Pancreas (tissue), 10 donors: Measurements from ENCODE around the gene SSR1. TPM values are rescaled to one million over a fixed set of nuclear protein-coding genes. Genes with fewer than 3 reads are reported as not detected.
"Not testable (repeated sequence)": the region's sequence is repeated elsewhere in the genome, so short reads cannot be mapped to it uniquely, and the experiment has no call there.

ENCODE experiments used
- ATAC-seq, 4 donors: fragments of 200-7000 bp; cut with Tn5 transposase; one replicate each; pipeline versions ENCODE4 v1.8.0 to v1.9.1; 2020; ENCODE audit warnings: mild to moderate bottlenecking in 4 of 4, moderate library complexity in 4 of 4
- DNase-seq, 6 donors: peaks; one replicate each; pipeline ENCODE4 v3.0.0-alpha.2; 2020
- FAIRE-seq: peaks from 2 replicates; lab custom pipeline; 2012; peaks lifted over from hg19 to GRCh38; lab: Jason Lieb, UNC
- H3K27ac ChIP-seq, 4 donors: fragments of 200-600 bp; sonication (generic); 1 replicate in 3 of 4; 2 replicates in 1 of 4; pipeline versions ENCODE4 v1.5.0 to v1.8.0; 2020
- H3K27me3 ChIP-seq, 4 donors: fragments of 200-600 bp; one replicate each; pipeline ENCODE4 v1.8.0; 2021
- H3K36me3 ChIP-seq, 3 donors: fragments of 200-600 bp; sonication (generic) in 1 of 3; one replicate each; pipeline versions ENCODE4 v1.5.0 to v1.8.0; 2020 to 2021
- H3K4me1 ChIP-seq, 3 donors: fragments of 200-600 bp; one replicate each; pipeline ENCODE4 v1.8.0; 2021
- H3K4me3 ChIP-seq, 4 donors: fragments of 200-600 bp; sonication (generic) in 2 of 4; one replicate each; pipeline versions ENCODE4 v1.5.0 to v1.8.0; 2020 to 2021
- H3K9me3 ChIP-seq, 4 donors: fragments of 200-600 bp; one replicate each; pipeline ENCODE4 v1.8.0; 2021
- CTCF ChIP-seq, 4 donors: fragments of 200-600 bp; sonication (generic) in 3 of 4; IDR thresholded peaks; one replicate each; pipeline versions ENCODE4 v1.5.0 to v1.8.0; 2021; ENCODE audit warnings: antibody characterized with exemption in 4 of 4
- WGBS, 2 donors: extraction: QIAGEN DNeasy Blood & Tissue Kit; methylation state at CpG; one replicate each; pipeline ENCODE4 v1.1.7; 2013; 5-methylcytosine and 5-hydroxymethylcytosine counted together
- intact Hi-C, 3 donors: fragments of 100-400 bp; cut with DNase I; formaldehyde crosslinking; loops; one replicate each; pipeline versions ENCODE4 v1.11.1 to v1.14.2; 2022
- polyA plus RNA-seq, 2 donors: library from polyadenylated mRNA; stranded (reverse); fragments of 200-250 nt; gene quantifications; one replicate each; pipeline ENCODE4 v1.2.3, GENCODE V29; 2013
- total RNA-seq, 6 donors: library from RNA; stranded (reverse); fragmentation: NEBNext Ultra II Directional in 4 of 6; extraction: Animal tissue kit (Norgen Biotek cat#: 25700) in 4 of 6; gene quantifications; one replicate each; pipeline versions ENCODE4 v1.2.1 to v1.2.4, GENCODE V29; 2021 to 2023
- donor health status: healthy with polysubstance abuse.
- donor health status: DM: no; HTN: no; CAD: no; lungs with moderate emphysema.
- donor health status: DM: no; HTN: no; CAD: no.
- donor health status: control.
- donor health status: control.
- donor health status: Bipolar disorder and iron deficiency.
- donor health status: DM: yes; HTN: yes; CAD: no.
- donor health status: DM: no; HTN: no; CAD: no.
- donor health status: DM: no; HTN: no; CAD: no.
- donor health status: DM: yes; HTN: yes; CAD: no.

Gene SSR1
- total and polyA plus RNA-seq, 8 donors, result 11.5 to 138 (median 79.6) TPM

GRCh38 chr6:7341989-7342742 lies 29.2 kb upstream of the SSR1 start:
- ATAC-seq, result no peak
- 77 to 78% methylated on average over 9 of the region's 9 CpGs for WGBS, 2 donors
- no peak for FAIRE-seq

DNA sequence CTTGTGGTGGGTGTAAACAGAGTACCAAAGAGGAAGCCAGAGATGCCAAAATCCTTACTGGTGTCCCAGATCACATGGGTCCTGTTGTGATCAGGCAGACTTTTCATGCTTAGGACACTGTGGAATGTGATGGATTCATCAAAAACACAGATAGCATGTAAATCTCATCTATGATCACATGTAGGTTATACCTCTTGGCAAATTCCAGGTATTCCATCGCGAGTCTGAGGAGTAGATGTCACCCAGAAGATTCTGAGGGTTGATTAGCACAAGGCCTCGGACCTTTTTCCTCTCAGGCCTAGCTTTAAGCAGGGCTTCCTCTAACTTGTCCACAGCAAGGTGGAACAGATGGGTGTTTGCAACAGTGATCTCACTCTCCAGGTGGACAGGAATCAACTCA lies 28.3 kb upstream of the SSR1 start:
- no peaks in the 10 kb centered on the region for H3K27me3 ChIP-seq
- no peak for FAIRE-seq
- no peaks in the 10 kb centered on the region for H3K4me1 ChIP-seq
- DNase-seq, result no peak
- H3K4me3 ChIP-seq, result no peak overlapping the region
- no peak for ATAC-seq
- no peaks in the 10 kb centered on the region for H3K36me3 ChIP-seq
- intact Hi-C loops, result no loop called here
- no peak for TF ChIP-seq CTCF (IDR thresholded peaks at IDR 0.05)
- H3K9me3 ChIP-seq, result no peaks in the 10 kb centered on the region
- no peak overlapping the region for H3K27ac ChIP-seq
- 85 to 97% methylated on average over 3 of the region's 3 CpGs for WGBS, 2 donors

More at GRCh38 chr6:7341989-7342742, 29.2 kb upstream of the SSR1 start:
- Histone ChIP-seq H3K36me3 (no peaks in the 10 kb centered on the region), H3K27ac (no peak overlapping the region), H3K27me3 (no peaks in the 10 kb centered on the region), H3K9me3 (no peaks in the 10 kb centered on the region), H3K4me3 (no peak overlapping the region), H3K4me1 (no peaks in the 10 kb centered on the region)
- intact Hi-C loops, result no loop called here
- no peak for TF ChIP-seq CTCF (IDR thresholded peaks at IDR 0.05)
- DNase-seq, result no peak

DNA sequence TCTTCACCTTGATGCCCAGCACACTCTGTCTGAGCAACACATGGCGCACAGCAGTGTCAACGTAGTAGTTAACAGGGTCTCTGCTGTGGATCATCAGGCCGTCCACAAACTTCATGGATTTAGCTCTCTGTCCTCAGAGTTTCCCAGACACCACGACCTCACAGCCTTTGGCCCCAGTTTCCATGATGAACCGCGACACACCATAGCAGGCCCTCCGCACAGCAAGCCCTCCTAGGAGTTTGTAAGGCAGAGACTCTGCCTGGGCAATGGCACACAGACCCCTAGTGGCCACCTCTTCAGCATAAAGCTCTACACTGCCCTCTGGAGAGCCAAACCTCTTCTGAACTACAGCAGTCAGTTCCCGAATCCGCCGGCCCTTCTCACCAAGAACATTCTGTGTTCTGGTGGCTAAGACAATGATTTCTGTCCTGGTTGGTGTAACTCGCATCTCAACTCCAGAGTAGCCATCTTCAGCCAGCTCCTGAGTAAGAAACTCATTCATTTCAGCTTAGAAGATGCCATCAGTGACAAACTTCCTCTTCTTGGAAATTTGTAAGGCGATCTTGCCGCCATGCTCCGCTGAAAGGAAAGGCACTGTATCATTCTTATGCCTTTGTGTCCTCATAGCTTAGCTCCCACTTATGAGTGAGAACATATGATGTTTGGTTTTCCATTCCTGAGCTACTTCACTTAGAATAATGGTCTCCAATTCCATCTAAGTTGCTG lies 26.2 kb upstream of the SSR1 start:
- DNase-seq, H3K4me3 ChIP-seq, H3K27ac ChIP-seq, H3K4me1 ChIP-seq, H3K9me3 ChIP-seq, H3K36me3 ChIP-seq, intact Hi-C loops, FAIRE-seq, H3K27me3 ChIP-seq: not testable (repeated sequence)
- ATAC-seq, result peak in 3 of 4 donors; percentile 53 to 78 (median 65)
- WGBS, 2 donors, result 69 to 72% methylated on average over 14 of the region's 14 CpGs

- no peak for ATAC-seq
- no peaks in the 10 kb centered on the region for H3K27me3 ChIP-seq
- TF ChIP-seq CTCF (IDR thresholded peaks at IDR 0.05), result no peak
- no peaks in the 10 kb centered on the region for H3K36me3 ChIP-seq
- H3K4me3 ChIP-seq, result no peak overlapping the region
- H3K4me1 ChIP-seq, result no peaks in the 10 kb centered on the region
- H3K27ac ChIP-seq, result no peak overlapping the region
- no peak for DNase-seq
- H3K9me3 ChIP-seq, result no peaks in the 10 kb centered on the region
- intact Hi-C loops, result no loop called here
- WGBS, 2 donors, result 53 to 60% methylated on average over 2 of the region's 2 CpGs
- no peak for FAIRE-seq
Measured at GRCh38 chr6:7338031-7338430, 25.0 kb upstream of the SSR1 start.

GRCh38 chr6:7335519-7335918 lies 22.5 kb upstream of the SSR1 start:
- no peak for FAIRE-seq
- WGBS, 2 donors, result 74 to 80% methylated on average over 3 of the region's 3 CpGs
- no peak for DNase-seq

More at GRCh38 chr6:7335519-7335918, 22.5 kb upstream of the SSR1 start:
- no peak for ATAC-seq
- Histone ChIP-seq H3K4me3 (no peak overlapping the region), H3K9me3 (no peaks in the 10 kb centered on the region), H3K36me3 (no peaks in the 10 kb centered on the region), H3K27me3 (no peaks in the 10 kb centered on the region), H3K27ac (no peak overlapping the region), H3K4me1 (no peaks in the 10 kb centered on the region)
- no peak for TF ChIP-seq CTCF (IDR thresholded peaks at IDR 0.05)
- intact Hi-C loops, result no loop called here
